Loucy (cell line): ENCODE data around the gene PPP1R15A.

Source experiments
- CTCF ChIP-seq: fragments of 200-600 bp; sonication (generic); conservative IDR thresholded peaks from 2 replicates; pipeline ENCODE4 v1.5.1; 2014; ENCODE audit warnings: mild to moderate bottlenecking, antibody characterized with exemption, low read length
- EZH2phosphoT487 ChIP-seq: fragments of 200-600 bp; IDR thresholded peaks from 2 replicates; pipeline ENCODE4 v1.6.1; 2018; ENCODE audit warnings: antibody characterized with exemption, mild to moderate bottlenecking, moderate library complexity, borderline replicate concordance

DNA sequence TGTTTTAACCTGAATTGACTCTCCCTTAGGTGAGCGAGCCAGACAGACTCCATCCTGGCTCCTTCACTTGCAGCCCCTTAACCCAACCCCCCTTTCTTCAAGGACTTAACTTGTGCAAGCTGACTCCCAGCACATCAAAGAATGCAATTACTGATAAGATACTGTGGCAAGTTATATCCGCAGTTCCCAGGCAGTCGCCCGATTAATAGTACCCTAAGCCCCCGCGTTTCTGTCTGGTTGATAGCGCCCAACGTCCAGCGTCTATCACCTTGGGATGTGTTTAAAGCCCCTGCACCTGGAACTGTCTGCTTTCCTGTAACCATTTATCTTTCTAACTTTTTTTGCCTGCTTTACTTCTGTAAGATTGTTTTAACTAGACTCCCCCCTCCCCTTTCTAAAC is 42.1 kb upstream of the PPP1R15A start:
- TF ChIP-seq CTCF = no peak
- no peak for TF ChIP-seq EZH2phosphoT487
